NCI-H1694 treated with DMSO at 0.1 percent for 48 hours (cell line): Measurements from ENCODE around the gene CAP2.

Source experiments
- DNase-seq: peaks from one replicate; lab custom pipeline; 2025; lab: John Stamatoyannopoulos, UW

CAP2 gene, protein sequence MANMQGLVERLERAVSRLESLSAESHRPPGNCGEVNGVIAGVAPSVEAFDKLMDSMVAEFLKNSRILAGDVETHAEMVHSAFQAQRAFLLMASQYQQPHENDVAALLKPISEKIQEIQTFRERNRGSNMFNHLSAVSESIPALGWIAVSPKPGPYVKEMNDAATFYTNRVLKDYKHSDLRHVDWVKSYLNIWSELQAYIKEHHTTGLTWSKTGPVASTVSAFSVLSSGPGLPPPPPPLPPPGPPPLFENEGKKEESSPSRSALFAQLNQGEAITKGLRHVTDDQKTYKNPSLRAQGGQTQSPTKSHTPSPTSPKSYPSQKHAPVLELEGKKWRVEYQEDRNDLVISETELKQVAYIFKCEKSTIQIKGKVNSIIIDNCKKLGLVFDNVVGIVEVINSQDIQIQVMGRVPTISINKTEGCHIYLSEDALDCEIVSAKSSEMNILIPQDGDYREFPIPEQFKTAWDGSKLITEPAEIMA

DNA sequence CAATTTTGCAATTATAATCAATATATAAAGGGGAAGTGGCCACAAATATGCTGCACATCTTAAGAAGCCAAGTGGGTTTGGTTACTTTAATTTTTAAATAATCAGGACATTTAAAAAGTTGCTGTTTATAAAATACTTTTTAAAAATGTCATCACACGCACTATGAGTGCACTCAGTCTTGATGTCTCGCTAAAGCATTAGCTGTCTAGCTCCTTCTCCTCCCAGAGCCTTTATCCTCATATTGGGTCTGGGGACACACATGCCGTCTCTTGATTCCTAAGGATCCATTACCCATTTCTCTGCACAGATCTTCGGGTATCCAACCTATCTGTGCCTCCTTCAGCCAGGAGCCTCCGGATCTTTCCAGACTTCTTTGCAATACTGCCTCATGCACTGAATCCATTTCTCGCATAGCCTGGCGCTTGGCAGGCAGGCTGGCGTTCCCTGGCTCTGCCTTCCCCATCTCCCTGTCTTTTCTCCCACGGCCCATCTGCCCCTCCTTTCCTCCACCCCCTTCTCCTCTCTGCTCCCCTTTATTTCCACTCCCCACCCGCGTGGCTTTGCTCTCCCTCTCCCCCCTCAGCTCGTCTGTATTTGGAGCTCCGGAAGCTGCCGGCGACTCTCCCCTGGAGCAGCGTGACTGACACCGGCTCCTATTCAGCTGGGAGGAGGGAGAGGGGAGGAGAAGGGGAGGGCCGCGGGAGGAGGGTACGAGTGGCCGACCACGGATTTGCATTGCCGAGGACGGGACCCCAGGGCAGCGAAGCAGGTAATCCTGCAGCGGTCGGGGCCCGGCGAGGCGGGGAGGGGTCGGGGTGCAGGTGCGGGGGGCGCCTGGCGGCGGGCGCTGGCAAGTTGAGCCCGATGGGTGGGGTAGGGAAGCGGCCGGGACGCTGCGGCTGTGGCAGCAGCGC lies at the start of gene CAP2:
CAP2 (plus strand) TSS at position 618 of the 914 bp plus-strand sequence. CDS start 27,961 bp downstream, outside the sequence.
- peak; percentile 84 for DNase-seq

DNA sequence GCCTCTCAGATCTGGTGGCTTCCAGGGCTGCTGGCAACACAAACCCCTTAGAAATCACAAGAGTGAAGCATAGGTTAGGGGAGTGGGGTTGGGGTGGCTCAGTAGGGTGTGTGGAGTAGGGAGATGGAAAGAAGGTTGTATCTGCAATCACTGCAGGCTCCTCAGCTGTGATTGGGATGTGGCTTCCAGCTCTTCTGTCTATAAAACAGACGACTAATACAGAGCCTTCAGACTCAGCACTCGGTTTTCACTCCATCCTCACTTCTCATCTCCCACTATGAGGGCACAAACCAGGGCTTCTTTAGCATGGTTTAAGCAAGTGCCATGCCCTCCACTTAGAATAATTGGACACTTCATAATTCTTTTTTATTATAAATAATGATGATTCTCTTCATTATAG lies 46.4 kb upstream of the CAP2 start:
- no peak for DNase-seq

DNA sequence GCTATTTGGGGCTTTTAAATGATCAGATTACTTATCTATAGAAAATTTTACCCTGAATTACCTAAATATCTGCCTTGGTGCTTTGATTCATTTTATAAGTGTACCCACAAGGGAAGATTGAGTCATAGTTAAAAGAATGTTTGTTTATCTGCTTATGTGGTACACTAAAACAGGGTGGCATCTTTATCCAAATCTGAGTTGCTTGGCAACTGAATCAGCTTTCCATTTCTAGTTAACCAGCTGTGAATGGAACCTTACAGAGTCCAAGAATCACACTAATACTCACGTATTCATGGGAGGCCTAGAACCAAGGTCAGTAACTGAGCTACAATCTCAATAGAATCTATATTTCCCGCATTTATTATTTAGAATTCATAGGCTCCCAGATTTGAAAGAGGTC lies 44.0 kb upstream of the CAP2 start:
- DNase-seq, result no peak

DNA sequence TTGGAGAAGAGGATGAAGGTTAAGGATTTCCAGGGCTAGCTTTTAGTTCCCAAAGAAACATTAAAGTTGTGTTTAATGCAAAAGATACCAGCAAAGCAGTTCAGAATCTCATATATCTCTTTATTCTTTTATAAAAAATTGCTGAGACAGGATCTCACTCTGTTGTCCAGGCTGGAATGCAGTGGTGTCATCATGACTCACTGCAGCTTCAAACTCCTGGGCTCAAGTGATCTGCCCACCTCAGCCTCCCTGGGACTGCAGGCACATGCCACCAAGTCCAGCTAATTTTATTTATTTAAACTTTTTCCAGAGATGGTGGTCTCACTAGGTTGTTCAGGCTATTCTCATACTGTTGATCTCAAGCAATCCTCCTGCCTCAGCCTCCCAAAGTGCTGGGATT lies 41.1 kb upstream of the CAP2 start:
- DNase-seq, result no peak

DNA sequence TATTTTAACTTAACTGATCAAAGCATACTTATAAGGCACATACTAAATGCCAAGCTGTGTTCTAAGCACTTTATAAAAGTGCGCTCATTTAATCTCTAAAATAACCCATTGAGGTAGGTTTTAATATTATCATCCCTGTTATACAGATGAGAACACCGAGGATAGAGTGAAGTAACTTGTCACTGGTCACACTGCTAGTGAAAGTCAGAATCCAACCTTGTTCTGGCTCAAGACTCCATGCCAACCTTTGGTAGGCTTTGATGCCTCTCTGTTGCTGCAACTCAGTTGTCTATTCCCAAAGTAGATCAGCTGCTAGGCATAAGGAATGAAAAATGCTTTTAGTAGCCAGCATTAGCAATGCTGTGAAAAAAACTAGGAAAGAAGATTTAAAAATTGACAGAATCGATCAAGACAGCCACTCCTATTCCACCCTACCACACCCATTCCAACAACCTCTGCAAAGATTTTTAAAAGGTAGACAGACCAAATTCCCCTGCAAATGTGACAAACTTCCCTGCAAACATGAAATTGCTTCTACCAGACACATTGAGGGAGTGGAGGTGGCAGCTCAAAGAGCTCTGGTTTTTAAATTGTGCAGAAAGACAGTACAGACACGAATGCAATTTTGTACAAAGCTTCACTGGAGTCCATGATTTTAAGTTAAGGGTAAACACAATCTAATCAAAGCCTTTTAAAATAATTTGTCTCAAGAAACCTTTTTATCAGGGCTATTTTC lies 39.8 kb upstream of the CAP2 start:
- DNase-seq, result no peak

DNA sequence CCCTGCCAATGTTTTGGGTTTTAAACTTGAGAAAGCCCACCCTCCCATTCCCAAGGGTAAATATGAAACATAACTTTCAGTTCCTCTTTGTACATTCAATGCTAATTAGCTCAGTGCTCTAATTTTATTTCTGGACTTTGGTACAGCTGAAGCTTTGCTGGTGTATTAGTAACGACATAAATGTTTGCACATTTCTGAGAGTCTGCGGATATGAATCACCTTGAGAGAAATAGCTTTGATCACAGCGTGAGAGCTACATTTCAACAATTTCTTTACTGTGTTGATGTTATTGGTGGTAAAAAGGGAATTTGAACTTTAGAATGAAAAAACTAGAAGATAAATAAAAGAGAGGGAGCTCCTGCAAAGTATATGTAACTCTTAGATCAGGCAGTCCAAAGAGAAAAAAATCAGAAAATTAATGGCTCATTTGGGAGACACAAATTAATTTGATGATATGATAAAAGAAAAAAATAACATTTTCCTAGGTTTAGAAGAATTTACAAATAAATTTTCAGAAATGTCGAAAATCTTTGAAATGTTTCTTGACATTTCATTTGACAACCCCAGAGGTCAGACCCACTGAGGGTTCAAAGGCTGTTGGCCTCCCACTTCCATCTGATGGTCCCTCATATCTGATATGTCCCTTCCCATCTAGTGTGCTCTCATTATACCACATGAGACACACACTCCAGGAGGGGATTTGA lies 38.5 kb upstream of the CAP2 start:
- DNase-seq, result no peak

DNA sequence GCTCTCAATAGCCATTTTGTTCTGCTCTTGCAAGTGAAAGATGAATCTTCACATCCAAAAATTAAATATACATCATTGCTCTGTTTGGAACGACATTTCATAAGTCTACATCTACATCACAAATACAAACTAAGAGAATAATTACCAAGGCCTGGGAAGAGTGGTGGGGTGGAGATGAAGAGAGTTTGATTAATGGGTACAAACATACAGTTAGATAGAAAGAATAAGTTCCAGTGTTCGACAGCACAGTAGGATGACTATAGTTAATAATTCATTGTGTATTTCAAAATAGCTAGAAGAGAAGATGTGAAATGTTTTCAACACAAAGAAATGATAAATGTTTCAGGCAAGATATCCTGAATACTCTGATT lies 38.0 kb upstream of the CAP2 start:
- DNase-seq, result no peak

DNA sequence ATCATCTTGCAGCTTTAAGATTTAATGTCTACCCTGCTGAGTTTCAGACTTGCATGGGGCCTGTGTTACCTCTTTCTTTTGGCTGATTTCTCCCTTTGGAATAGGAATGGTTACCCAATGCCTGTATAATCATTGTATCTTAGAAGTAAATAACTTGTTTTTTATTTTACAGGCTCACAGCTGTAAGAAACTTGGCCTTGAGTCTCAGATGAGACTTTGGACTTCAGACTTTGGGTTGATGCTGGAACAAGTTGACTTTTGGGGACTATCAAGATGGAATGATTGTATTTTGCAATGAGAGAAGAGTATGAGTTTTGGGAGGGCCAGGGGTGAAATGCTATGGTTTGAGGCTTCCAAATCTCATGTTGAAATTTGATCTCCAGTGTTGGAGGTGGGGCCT lies 34.9 kb upstream of the CAP2 start:
- no peak for DNase-seq

DNA sequence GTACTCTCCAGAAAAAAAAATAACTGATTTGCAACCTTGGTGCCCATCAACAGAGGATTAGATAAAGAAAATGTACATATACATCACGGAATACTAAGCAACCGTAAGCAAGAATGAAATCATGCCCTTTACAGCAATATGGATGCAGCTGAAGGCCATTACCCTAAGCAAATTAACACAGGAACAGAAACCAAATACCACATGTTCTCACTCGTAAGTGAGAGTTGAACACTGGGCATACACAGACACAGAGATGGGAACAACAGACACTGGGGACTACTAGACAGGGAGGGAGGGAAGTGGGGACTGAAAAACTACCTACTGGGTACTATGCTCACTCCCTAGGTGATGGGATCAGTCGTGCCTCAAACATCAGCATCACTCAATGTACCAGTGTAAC lies 32.8 kb upstream of the CAP2 start:
- no peak for DNase-seq

DNA sequence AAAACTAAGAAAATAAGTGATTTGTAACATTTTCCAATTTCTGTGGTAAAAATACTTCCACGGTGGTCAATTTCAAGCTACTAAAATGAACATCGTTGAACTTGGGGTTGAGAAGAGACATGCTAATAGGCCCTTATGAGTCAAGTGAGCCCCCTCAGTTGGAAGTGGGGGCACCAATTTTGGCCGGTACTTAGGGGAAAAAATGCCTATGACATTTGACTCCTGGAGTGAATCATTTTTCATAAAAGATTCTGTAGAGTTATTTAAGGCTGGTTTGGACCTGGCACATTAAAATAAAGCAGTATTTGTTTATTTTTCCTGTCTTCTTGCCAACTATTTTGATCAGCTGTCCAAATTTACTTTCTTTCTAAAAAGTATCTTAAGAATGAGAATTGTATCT lies 32.4 kb upstream of the CAP2 start:
- DNase-seq, result no peak

DNA sequence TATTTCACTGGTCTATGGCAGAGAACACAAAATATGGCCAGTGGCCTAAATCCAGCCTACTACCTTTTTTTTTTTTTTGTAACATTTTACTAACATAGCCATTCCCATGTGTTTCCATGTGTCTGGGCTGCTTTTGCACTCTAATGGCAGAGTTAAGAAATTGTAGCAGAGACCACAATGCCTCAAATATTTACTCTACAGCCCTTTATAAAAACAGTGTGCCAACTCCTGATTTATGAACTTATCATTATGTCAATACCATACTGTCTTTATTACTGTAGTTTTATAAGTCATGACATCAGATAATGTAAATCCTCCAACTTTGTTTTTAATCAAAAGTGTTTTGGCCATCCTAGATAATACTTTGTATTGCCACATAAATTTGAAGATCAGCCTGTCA lies 27.4 kb upstream of the CAP2 start:
- no peak for DNase-seq

DNA sequence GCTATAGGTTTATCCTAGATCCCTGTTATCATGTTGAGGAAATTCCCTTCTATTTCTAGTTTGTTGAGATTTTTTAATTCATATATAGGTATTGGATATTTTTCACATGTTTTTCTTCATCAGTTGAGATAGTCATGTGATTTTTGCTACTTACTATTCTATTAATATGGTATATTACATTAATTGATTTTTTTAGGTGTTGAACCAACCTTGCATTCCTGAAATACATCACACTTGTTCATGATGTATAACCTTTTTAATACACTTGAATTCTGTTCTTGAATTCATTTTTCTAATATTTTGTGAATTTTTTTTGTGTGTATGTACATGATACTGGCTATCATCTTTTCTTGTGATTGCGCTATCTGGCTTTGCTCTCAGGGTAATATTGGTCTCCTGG lies 25.5 kb upstream of the CAP2 start:
- no peak for DNase-seq

DNA sequence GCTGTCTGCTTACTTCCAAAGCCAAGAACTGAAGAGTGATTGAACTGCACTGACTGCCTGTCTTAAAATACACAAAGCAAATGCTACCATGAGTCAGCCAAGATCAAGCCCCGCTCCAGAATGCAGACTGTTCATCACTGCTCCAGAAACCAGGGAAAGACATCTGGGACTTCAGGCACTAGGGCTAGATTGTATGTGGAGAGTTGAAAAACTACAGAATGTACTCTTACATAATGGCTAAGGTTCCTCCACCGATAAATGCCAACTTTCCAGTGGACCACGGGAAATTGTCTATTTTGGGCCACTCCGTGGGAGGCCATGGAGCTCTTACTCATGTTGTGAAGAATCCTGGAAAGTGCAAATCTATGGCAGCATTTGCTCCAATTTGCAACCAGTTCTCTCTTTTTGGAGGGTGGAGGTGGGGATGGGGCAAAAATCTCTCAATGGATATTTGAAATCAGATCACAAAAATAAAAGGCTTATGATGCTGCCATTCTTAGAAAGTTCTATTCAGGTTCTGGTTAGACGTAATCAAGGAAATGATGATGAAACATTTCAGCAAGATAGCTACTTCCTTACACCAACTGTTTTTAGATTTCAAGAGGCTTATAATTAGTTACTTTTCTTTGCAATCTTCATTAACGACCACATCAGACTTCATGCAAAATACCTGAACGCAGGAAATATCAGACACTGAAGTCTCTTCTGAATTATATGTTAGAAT lies 11.8 kb upstream of the CAP2 start:
- no peak for DNase-seq

DNA sequence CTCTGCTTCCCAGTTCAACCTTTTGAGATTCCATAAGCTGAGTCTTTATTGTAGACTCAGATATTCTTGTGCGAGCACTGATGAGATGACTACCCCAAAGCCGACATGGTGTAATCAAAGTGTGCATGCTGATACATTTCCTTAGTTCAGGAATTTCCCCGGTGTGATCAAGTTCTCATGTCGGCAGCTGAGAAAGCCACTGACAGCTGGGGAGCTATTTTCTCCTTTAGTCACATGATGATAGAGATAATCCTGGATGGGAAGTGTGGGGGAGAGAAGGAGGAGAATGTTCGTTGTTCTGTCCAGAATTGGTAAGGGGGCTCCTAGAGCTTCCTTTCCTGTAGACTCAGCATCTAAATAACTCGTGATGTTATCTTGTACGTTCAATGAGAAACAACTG lies 7.7 kb upstream of the CAP2 start:
- no peak for DNase-seq

DNA sequence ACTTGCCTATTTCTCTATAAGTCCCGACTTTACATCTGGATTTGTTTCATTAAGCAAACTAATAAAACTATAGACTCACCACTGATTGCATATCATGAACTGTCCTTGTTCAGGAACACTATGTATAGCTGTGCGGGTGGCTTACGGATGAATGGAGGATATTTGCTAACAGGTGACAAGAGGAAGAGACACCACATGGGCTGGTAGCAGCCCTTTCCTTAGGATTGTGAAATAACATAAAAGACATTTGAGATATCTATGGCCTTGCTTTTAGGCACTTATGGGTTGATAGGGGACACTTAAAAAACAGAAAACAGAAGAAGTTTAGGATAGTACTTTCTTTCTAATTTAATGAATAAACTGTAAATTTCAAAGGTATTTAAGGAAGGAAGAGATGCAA lies 5.0 kb upstream of the CAP2 start:
- DNase-seq, result no peak

DNA sequence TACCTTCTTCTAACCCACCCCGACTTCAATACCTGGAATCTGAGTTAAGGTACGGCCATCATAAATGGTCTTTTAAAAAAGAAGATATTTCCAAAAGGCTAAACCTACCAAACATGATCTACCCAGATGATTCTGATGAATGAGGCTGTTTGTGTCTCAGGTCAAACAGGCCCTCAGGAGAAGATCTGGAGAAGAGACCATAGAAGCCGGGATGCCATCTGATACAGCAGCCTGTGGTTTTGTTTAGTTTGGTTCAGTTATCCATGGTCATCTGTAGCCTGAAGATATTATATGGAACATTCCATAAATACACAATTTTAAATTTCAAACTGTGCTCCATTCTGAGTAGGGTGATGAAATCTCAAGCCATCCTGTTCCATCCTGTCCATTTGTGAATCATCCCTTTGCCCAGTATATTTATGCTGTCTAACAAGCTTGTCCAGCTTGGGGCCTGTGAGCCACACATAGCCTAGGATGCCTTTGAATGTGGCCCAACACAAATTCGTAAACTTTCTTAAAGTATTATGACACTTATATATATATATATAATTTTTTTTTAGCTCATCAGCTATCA lies 4.0 kb upstream of the CAP2 start:
- no peak for DNase-seq

DNA sequence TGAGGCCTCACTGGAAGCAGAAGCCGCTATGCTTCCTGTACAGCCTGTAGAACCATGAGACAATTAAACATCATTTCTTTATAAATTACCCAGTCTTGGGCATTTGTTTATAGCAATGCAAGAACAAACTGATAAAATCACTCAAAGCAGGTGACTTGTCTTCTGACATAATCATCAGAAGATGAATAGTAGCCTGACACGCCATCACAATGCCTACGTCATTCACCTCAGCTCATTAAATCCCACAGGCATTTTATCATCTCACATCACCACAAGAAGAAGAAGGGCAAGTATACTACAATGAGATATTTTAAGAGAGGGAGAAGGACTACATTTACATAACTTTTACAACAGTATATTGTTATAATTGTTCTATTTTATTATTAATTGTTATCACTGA lies 3.1 kb upstream of the CAP2 start:
- DNase-seq, result no peak

DNA sequence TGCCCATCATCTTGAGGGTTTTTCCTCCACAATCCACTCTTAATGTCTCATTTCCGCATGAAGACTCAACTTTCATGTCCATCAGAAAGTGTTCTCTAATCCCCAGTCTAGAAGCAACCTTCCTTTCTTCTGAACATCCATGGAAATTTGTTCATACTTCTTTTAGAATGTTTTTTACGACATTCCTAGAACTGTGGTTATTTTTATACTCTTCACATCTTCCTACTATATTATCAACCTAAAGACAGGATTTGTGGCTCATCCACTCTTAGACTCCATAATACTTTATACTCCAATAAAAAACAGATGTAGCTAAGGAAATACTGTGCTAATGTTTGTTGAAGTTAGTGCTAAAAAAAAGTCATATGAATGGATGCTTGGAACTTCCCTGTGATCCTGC lies 1.4 kb upstream of the CAP2 start:
- no peak for DNase-seq

DNA sequence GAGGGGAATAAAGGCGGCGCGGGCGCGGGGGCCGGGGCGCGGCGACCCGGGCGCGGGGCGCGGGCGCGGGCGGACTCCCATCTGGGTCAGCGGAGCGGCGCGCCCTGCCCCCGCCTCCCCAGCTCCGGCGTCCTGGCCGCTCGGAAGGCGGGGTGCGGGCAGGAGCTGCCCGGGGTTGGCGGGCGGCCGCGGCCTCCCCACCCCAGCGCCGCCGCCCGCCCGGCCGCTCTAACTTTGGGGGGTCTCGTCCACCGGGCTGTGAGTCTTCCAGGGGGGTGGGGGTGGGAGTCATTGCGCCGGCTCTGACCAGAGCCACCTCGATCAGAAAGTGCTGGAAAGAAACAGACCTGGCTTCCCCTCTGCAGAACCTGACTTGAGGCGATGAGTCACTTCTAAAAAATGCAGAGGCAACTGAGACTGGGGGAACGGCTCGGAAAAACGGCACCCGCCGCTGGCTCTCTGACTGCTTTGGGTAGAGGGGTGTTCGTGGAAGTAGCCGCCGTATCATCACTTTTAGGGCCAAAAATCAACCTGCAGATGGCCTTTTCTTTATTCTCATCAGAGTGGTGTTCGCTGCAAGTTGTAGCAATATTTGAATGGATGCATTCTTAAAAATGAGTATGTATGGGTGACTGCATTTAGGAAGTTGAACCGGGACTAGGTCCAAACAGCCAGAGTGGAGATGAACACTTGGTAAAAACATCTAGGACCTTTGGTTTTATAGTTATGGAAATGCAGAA lies 667 bp downstream of the CAP2 start:
- DNase-seq, result peak; percentile 38

DNA sequence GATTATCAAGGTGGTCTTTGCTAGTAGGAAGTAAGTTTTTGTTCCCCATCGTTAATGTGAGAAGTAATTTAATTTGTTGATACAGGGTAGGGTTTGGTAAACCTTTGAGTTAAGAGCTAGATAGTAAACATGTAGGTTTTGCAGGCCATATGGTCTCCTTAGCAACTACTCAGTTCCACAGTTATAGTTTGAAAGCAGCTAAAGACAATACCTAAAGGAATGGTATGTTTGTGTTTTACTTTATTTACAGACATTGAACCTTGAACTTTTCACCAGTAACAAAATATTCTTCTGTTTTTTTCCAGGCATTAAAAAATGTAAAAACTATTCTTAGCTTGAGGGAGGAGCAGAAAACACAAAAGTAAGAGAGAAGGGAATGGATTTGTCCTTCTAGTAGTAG lies 1.7 kb downstream of the CAP2 start:
- no peak for DNase-seq
